Hepatic stellate cell (primary cell): Measurements from ENCODE around the gene FXYD6.
"Not testable (repeated sequence)": the region's sequence is repeated elsewhere in the genome, so short reads cannot be mapped to it uniquely, and the experiment has no call there.

Source experiments
- DNase-seq: peaks from one replicate; pipeline ENCODE4 v3.0.0; 2011; ENCODE audit warnings: low spot score

The FXYD6 gene, protein sequence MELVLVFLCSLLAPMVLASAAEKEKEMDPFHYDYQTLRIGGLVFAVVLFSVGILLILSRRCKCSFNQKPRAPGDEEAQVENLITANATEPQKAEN

DNA sequence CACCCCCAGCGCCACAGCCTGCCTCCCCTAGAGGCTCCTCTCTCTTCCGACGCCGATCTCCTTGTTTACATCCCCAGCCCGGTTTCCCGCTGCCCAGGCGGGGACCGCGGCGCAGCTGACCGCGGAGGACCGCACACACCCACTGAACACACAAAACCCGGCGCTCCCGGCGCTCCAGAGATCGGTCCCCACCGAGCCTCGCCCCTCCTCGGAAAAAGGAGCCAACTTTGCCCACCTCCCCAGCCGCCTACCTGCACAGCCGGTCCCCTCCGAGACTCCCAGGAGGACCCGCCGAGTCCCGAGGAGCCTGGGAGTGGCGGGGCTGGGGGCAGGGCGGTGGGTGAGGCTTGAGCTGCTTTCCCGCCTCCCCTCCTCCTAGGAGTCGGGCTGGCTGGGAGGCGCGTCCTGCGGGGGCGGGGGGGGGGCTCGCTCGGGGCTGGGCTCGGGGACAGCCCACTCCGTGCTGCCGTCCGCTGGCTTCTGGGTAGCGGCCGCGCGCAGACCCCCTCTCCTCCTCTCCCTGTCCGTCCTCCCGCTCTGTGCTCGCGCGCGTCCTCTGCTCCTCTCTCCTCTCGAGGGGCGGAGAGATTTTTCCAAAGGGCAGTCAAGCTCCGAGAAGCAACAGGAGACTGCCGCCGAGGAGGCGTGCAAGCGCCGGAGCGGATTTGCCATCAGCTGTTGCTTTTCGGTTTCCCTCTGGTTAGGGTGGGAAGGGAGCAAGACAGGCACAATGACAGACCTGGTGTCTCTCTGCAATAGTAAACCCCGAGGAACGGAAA lies at the start of gene FXYD6:
FXYD6 (minus strand) TSS at position 318 of the 779 bp plus-strand sequence. CDS start 33,882 bp downstream, outside the sequence.
- DNase-seq: no peak

DNA sequence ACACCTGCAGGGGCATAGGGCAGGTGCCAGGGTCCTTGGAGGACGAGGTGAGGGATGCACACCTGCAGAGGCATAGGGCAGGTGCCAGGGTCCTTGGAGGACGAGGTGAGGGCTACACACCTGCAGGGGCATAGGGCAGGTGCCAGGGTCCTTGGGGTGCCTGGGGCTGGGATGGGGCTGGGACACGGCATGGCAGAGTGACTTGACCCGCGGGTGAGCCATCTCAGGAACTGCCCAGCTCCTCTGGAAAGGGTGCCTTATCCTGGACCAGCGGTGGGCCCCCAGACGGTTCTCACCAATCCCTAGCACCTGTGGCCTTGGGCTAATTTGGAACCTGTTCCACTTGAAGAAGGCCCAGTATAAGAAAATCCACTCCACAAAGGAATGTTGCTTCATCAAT lies 49.7 kb upstream of the FXYD6 start:
- not testable (repeated sequence) for DNase-seq

DNA sequence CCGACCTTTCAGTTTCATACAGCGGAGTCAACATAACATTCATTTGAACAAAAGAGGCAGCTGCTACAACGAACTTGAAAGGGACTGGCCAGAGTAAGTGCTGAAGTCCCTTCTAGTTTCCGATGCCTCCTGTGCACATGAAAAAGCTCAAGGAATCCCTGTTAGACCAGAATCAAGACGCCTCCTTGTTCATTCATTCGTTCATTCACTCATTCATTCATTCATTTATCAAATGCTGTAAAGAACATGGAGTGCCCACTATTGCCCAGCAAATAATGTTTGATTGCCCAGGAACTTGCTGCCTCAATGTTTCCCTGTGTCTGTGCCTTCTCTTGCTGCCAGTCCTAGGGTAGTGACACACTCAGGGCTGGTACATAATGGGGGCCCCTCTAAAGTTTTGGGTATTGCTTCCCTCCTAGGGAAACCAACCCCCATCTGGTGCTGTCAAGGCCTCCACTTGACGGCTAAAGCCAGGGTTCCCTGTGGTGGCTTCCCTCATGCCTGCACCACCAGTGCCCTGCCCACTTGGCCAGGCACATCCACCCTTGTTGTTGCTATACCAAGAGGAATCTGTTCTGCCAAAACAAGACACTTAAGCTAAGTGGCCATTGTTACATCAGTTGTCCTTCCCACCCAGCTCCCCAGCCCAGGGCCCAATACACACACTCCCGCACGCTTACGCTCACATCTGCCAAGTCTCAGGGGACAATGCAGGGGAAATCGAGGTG lies 48.9 kb upstream of the FXYD6 start:
- no peak for DNase-seq

DNA sequence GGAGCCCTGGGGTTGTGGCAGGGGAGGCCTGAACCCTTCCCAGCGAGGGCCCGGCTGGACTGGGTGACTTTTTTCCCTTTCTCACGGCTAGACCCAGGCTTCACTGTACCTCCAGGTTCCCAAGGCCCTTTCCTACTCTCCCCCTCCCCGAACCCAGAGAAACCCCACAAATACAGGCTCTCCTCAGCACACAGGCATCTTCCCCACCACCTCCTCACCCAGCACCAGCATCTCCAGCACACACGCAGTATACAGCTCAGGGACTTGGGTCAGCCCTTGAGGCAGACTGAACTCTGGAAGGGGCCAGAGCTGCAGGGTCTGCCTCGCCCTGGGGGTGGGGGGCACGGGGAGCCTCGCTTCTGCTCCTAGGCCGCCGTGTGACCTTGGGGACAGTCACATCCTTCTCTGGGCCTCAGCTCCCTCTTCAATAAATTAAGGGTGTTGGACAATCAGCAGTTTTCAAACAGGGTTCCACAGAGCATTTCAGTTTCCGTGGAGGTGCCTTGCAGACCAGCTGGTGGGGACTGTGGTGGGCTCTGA lies 48.2 kb upstream of the FXYD6 start:
- DNase-seq: no peak

DNA sequence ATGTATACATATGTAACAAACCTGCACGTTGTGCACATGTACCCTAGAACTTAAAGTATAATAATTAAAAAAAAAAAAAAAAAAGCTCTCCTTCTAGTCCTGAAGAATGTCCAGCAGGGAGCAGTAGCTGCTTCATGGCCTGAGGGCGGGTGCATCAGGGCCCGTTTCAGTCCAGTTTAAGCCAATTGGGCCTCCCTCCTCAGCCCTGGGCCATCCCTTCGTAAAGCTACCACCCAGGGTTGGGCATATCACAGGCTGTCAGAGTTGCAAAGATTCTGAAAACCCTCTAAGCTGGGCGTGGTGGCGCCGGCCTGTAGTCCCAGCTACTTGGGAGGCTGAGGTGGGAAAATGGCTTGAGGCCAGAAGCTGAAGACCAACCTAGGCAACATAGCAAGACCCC lies 47.3 kb upstream of the FXYD6 start:
- DNase-seq: no peak

DNA sequence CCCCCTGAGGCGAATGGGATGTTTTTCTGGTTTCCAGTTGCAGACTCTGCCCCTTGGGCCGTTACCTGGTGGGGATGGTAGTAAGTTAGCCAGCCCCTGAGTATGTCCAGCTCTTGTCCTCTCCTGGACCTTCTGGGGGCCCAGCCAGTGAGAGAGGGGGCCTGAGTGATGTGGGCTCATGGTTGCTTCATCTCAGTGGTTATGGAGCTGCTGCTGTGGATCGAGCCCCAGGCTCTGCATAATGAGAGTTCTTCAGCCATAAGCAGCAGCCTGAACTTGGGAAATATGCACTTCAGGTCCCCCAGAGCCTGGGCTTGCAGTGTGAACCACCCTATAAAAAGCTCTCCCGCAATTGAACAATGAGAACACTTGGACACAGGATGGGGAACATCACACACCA lies 46.8 kb upstream of the FXYD6 start:
- DNase-seq: no peak

DNA sequence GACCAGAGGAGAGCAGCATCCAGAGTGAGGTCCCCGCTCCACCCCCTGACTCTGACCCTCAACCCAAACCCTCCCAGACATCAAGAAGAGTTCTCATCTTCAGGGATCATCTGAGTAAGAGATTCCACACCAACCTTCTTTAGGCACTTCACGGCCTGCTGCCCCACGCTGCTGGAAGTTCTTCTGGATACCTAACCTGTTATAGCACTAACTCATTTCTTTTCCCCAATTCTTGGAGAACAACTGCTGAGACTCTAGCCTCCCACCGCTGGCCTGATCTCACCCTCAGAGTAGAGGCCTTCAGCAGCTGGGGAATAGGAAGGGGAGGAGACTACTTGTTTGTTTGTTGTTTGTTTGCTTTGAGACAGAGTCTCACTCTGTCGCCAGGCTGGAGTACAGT lies 45.4 kb upstream of the FXYD6 start:
- DNase-seq: no peak

DNA sequence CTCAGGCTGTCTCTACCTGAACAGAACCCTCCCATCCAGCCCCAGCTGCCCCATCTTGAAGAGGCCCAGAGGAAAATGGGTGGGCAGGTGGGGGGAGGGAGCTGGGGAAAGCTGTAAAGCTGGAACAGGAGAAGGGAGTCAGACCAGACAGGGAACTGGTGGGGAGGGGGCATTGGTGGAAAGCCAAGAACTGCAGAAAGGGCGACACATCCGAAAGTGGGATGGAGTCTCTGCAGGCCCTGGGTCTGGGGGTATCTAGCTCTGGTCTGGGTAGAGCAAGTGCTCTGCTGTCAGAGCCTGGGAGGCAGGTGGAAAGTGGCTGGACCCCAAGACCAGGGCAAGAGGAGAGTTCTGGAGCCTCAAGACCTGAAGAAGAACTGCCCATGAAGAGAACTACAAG lies 45.0 kb upstream of the FXYD6 start:
- no peak for DNase-seq

DNA sequence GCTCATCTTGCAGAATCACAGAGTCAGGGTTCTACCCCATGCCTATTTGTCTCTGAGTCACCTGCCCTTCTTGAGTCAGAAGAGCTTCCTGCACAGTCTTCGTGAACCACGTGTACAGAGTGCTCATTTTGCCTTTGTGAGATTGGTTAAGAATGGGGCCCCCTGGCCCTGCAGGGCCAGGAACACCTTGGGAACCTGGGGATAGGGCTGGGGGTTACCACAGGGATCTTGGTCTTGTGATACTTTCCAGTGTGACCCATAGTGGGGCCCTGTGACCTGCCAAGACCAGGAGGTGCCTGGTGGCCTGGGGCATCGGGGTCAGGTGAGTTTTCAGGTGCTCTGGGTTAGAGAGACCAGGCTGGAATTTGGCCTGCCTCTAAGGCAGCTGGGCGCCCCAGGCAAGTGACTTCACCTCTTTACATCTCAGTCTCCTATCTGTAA lies 43.3 kb upstream of the FXYD6 start:
- DNase-seq: no peak

DNA sequence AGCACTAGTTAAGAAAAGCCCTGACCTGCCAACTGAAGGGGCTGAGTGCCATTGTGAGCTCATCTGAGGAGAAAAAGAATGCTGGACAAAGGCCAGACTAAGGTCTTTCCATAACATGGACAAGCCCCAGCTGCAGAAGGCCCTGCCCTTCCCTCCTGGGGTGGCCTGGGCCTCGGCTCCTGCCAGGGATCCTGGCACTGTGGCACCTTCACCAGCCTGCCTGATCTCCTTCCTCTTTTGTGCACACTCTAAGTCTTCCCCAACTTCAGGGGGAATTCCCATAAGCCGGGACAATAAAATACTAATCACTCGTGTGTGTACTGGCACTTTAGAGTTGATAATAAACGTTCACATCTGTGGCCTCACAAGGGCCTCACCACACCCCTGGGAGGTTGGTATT lies 42.9 kb upstream of the FXYD6 start:
- DNase-seq: no peak

DNA sequence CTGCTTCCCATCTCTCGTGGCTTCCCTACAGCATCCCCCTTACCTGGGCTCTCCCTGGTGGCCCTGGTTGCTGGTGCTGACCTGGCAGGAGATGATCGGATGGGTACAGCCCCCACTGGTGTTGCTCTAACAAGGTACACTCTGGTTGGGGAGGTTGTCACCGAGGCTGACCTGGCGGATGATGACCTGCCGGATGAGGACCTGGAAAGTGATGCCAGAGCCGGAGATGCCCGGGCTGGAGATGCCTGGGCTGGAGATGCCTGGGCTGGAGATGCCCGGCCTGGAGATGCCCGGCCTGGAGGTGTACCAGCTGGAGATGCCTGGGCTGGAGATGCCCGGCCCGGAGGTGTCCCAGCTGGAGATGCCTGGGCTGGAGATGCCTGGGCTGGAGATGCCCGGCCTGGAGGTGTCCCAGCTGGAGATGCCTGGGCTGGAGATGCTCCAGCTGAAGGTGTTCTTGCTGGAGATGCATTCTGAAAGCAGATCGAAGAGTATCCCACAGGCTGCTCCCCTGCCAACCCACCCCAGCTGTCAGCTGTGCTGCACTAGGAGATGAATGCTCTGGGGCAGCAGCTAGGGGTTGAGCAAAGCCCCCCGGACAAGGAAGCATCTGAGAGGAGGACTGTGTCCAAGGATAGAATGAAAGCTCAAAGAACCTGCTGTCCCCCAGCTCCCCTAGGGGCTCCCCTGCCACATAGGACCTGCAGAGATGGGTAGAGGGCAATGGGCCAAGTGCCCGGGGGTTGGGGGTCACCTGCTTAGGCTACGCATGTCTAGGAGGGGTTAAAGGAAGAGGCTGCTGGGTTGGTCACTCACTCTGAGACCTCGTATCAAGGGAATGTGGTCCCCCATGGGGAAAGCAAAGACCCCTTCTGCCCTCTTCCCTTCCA lies 42.2 kb upstream of the FXYD6 start:
- no peak for DNase-seq

DNA sequence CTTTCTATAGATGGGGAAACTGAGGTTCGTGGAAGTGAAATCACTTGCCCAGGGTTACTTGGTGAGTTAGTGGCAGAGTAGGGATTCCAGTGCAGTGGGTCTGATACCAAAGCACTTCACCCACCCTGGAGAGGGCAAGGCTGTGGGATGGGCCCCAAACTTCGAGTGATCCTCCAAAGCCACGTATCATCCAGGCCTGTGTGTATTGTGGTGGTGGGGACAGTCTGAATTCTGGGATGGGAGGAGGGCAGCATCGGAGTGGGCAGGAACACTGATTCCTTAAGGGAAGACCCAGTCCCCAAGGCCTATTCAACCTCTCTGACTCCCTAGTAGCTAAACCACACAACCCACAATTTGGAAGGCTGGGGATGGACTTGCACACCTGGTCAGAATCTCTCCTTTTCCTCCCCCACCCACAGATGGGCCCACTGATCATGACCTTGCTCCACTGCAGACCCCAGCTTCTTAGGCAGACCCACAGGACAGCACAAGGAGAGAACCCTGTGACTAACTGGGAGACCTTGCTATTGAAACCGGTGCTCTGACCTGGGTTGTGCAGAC lies 41.2 kb upstream of the FXYD6 start:
- no peak for DNase-seq

DNA sequence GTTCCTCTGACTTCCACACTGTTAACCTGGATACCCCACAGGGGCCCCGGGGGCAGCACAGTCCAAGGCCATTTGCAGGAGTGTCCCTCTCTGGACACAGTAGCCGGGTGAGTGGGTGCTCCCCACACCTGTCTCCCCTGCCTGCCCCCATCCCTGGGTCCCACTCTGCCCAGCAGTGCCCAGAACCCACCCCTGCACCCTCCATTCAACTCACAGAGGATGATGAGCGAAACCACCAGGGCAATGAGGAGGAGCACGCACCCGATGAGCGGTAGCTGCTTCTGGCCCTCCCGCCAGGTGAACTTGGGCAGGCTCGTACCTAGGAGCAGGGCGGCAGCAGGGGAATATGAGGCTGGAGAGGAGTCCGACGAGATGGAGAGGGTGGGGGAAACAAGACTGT lies 40.5 kb upstream of the FXYD6 start:
- DNase-seq: no peak

DNA sequence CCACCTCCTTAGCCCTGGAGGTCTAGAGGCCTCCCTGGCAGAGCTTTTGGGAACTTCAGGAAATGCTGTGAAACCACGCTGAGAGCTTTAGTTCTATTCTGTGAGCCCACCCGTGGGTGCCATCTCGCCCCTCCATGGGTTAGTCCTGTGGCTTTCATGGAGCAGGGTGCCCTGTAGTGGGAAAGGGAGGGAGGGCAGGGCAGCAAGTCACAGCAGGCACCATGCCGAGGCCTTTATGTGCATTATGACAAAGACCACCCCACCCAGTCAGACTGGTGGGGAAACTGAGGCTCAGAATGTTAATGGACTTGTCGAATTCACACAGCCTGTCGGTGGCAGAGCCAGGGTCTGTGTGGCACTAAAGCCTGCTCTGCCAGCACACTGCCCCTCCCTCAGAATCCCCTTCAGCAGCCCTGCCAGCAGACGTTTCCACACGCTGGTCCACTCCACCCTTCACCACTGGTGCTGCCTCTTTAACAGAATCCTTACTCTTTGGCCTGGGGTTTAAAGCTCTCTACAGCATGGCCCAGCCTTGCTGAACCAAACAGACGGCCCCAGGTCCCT lies 39.3 kb upstream of the FXYD6 start:
- DNase-seq: no peak

DNA sequence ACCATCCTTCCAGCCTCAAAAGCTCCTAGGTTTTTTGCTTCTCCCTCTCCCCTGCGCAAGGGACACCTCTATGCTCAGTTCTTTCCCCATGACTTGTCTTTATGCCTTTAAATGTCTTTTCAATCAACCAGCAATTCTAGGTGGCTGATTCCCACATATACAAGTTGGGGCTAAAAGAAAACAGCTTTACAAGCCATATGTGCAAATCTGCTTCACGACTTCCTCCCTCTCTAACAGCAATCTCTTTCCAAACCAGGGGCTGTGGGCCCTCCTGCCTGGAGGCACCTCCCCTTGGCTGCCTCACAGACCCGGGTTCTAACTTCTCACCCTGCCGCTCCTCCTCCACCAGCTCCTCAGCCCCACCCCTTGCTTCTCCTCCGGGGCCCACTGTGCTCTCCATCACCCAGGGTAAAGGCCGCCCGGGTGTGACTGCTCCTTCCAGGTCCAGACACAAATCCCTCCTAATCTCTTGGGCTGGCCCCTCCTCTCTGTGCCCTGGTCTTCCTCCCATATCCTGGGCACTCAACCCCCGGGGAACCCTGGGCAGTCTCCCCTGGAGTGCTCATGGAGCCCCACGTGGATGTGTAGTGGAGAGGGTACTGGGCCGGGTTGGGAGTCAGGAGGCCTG lies 38.6 kb upstream of the FXYD6 start:
- DNase-seq: no peak

DNA sequence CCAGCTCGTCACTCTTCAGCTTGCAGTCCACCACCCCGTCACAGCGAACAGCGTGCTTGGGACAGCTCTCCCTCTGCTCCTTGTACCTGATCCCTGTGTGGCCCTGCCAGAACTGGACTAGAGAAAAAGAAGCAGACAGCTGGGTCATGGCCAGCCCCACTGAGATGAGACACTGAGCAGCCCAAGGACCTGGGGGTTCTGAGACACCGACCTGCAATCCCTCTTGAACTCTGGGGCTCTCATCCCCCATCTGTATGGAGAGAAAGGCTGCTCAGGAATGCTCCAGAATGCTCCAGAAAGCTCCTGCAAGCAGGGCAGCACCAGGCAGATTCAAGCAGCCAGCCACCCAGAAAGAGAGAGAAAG lies 37.9 kb upstream of the FXYD6 start:
- DNase-seq: no peak

DNA sequence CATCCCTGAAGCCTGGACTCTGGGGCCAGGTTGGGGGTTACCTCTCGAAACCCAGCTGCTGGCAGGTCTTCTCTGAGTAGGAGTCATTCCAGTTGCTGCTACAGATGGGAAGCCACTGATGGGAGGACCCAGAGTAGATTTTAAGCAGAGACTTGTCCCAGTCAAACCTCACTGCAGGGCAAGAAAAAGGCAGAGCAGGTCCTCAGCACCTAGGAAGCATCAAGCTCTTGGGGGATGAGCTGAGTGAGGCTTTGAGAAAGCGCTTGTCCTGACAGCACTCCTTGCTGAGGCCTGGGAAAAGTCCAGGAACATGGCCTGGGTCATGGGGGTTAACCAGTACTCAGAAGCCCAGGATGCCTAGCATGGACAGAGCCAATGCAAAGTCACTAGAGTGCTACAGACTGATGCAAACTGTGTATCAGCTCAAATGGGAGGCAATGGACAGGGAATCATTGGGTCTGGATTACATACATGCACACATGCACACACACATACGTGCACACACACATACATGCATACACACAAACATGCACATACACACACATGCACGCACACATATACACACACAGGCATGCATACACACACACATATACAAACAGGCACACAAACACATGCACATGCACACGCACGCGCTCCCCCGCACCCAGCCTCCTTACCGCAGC lies 37.4 kb upstream of the FXYD6 start:
- DNase-seq: no peak

DNA sequence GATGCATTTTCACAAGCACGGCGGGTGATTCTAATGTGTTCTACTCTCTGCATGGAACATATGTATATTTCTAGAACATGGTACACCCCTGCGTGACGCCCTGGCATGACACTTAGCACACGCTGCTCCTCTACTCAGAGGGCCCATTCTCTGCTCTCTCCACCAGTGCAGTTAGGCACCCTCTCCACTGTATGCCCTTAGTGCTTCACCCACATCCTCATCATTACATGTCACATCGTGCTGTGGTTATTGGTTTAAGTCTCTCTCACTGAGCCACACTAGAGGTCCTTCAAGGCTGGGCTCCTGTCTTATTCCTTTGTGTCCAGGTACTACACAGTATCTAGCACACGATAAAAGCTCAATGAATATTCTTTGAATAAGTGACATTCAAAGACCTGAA lies 36.0 kb upstream of the FXYD6 start:
- no peak for DNase-seq

DNA sequence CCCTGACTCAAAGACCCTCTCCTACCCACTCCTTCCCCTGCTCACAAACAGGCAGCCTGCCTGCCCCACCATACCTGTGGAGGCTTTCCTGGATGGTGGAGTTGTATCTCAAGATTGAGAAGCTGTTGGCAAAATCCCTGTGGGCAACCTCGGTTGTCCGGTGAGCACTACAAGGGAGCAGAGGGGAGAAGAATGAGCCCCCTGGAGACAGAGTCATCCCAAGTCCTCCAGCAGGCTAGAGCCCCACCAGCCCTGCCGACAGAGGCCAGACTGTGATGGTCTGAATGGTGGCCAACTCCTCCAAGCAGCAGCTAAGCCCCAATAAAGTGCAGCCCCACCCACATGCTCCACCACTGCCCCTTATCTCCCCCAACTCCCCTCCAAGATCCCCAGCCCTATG lies 35.2 kb upstream of the FXYD6 start:
- DNase-seq: no peak

DNA sequence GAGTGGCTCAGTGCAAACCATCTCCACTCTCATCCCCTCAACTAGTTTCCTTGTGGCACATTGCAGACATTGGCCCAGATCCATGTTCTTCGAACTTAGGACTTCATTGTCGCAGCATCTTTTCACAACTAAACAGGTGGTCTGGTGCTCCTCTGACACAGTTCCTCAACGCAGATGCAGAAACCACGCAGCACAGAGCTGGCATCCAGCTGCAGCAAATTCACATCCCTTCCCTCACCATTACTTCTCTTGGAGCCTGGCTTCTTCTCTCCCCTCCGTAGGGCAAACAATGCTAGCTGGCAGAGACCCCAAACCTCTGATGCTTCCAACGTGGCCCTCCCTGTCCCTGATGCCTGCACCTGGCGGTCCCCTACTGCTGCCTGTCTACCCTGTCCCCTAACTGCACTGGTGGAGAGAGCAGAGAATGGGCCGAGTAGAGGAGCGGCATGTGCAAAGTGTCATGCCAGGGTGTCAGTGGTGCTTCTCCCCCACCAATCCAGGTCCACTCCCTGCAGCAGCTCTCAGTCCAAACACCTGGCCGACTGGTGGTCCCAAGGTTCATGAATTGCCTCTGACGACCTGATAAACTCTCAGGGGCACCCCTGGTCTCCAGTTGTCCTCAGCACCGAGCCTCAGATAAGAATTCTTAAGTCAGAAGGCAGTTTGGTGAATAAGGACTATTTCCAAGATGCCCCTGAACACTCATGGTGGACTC lies 34.6 kb upstream of the FXYD6 start:
- no peak for DNase-seq
